ENCODE results near the gene OR2V1.
"Not testable (repeated sequence)": the region's sequence is repeated elsewhere in the genome, so short reads cannot be mapped to it uniquely, and the experiment has no call there.

Gene OR2V1

GRCh38 chr5:181160152-181160754, 29.3 kb upstream of the OR2V1 start:
- peak; percentile 63 for DNase-seq (ENCODE audit: low spot score)

DNA sequence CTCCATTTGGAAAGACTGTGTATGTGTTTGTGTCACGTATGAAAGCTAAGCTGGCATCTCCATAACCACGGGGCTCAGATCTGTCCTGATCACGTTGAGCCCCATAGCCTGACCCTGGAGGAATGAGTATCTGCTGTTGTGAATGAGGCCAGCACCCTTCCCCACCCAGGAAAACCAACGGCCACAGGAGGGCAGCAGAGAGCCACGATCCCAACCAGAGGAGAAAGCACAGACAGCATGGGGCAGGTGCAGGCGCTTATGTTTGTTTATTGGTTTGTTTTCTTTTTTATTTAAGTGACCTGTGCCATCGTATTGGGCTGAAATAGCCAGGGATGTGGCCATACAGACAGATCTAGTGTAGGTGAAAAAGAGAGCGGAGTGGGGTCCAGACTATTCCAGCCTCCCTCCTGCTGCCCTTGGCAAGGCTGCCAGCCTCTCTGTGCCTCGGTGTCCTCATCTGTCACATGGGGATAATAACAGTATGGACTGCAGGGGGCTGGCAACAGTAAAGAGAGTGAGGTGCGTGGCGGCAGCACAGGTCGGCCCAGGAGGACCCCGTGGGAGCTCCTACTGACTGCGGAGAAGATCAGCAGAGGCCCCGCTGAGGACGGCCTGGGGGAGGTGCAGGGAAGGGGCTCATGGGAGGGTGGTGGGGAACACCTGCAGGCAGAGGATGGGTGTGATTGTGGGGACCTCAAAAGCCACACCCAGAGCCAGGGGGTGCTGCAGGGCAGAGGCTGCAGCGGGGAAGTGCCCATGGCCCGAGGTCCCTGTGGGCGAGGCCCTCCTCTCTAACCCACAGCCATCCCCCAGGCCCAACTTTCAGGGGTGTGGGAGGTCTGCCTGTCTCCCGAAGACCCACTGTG, 28.6 kb upstream of the OR2V1 start:
- DNase-seq (ENCODE audit: low spot score): peak; percentile 83

GRCh38 chr5:181158869-181159268, 27.9 kb upstream of the OR2V1 start:
- DNase-seq (ENCODE audit: low spot score): no peak

DNA sequence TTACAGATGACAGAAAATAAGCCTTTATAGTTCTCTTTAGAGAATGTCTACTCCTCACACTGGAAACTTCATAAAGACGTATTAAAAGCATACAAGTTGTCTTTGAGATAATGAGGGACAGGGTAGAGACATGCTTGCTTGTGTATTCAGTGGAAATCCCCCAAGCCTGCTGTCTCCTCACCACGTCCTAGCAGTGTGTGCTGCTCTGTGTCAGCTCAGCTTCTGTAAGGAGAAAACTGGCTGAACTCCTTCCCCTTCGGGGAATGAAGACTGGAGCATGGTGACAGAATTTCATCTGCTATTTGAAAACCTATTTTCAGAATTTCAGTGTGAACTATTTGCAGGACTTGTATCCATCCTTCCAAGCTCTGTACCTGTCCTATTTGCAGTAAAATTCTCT, 25.8 kb upstream of the OR2V1 start:
- no peak for DNase-seq (ENCODE audit: low spot score)

GRCh38 chr5:181153814-181154213, 22.8 kb upstream of the OR2V1 start:
- DNase-seq (ENCODE audit: low spot score): no peak

DNA sequence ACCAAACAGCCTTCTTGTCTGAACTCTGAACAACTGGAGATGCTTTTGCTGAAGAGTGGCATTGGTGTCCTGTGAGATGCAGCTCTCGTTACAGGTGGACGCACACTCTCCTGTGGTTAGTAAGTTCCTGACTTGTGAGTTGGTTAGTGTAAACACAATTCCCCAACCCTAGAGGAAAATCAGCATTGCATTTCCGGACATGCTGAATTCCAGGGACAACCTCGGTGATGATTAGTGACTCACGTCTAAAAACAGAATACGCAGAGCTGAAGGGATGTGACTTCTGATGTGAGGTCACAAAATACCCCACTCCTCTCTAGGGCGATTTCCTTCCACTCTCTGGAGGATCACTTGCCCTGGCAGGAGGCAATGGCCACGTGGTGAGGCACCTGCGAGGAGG, 21.4 kb upstream of the OR2V1 start:
- DNase-seq (ENCODE audit: low spot score): no peak

DNA sequence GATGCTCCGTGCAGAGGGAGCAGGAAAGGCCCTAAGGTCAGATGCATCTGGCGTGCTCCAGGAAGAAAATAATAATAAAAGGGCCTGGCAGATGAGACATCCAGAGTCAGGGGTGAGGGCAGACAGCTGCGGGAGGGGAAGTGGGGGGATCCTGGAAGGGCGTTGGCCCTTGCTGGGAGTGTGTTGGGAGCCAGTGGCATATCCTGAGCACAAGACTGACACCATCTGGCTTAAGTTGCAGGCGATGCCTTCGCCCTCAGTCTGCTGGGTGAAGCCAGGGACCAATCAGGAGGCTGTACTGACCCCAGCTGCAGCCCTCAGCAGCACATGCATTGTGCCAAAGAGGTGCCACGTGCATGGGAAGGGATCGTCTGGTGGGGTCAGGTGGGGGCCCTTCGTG, 20.2 kb upstream of the OR2V1 start:
- no peak for DNase-seq (ENCODE audit: low spot score)

GRCh38 chr5:181149806-181150733, 19.1 kb upstream of the OR2V1 start:
- DNase-seq (ENCODE audit: low spot score): no peak

GRCh38 chr5:181149355-181149754, 18.4 kb upstream of the OR2V1 start:
- no peak for DNase-seq (ENCODE audit: low spot score)

GRCh38 chr5:181146927-181147636, 16.1 kb upstream of the OR2V1 start, which contains the start of gene OR2V2:
Gene OR2V2, plus strand, starts transcription at chr5:181147586. Its CDS starts 7,357 bp downstream, at chr5:181154943.
- not testable (repeated sequence) for DNase-seq (ENCODE audit: low spot score)

DNA sequence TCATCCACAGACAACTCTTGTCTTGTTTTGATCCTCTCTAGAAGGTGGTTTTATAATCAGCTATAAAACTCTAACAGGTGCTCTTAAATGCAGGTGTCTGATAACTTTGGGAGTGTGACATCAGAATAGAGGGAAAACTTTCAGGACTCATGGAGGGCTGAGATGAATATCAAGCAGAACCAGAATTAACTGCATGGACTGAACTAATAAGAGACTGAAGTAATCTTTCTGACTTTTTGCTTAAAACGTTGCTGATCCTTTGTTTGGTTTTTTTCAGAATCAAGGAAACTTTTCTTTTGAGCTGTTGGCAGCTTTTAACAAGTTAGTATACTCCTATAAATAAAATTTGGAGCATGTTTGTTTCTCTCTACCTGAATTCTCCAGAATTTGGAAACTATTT, 14.2 kb upstream of the OR2V1 start:
- DNase-seq (ENCODE audit: low spot score): no peak

DNA sequence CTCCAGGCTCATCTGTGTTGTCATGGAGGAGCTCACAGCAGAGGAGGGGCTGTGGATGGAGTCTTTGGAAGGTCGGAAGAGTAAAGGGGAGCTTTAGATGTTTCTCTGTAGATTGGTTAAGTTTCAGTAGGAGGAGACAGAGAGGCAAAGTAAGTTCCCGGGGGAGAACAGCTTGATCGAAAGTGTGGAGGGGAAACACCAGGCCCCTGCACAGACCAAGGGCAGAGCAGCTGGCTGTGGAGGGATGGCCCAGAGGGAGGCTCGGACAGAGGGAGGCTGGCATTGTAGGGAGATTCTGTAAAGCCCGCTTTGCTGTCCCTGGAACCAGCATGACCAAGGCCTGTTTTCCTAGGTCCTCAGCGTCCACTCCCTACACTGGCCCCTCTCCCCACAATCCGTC, 11.1 kb upstream of the OR2V1 start:
- no peak for DNase-seq (ENCODE audit: low spot score)

DNA sequence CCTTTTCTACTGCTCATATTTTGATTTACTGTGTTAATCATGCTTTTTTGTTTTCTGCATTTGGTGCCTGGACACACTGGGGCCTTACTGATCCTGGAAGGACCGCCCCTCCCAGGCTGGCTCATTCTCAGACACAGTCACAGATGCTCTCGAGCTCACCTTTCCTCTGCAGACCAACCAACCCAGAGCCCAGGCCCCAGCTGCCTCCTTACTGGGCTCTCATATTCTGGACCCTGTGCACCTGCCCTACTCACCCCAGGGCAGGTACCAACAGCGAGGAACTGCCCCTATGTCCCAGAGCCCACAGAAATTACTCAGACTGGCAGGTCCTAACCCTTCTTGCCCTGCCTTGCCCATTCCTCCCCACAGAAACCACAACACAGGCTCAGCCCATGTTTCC, 9.8 kb upstream of the OR2V1 start:
- no peak for DNase-seq (ENCODE audit: low spot score)

DNA sequence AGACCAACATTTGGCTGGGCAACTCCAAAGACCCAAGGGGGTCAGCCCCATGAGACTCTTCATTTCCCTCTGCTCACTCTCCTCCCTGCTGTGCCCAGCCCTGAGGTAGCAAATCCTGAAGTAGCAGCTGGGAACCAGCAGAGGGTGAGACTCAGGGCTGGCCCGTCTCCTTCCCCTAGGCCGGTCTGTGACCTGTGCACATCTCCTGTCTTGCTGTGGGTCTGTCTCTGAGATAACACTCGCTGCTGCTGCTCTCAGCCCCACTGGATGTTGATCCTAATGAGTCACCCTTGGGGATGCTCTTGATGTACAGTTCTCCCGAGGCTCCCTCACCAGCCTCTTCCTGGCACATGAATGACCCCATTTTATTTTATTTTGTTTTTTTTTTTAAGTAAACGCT, 7.3 kb upstream of the OR2V1 start:
- DNase-seq (ENCODE audit: low spot score): no peak

- no peak for DNase-seq (ENCODE audit: low spot score)
These were observed 5.5 kb upstream of the OR2V1 start for GRCh38 chr5:181136361-181136955.

DNA sequence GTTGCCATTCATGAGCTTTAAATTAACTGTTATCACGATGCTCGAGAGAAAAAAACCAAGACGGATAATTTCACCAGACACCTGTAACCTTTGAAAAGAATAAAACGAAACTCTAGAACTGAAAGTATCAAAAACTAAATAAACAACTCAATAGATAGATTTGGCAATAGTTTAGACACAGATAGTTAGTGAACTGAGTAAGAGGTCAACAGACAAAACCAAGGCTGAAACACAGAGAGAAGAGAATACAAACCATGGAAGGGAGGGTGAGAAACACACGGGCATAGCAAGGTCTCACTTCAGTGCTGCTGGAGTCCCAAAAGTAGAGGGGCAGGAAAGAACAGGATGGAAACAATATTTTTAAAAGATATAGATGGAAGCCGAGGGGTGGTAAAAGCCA, 3.3 kb upstream of the OR2V1 start:
- DNase-seq (ENCODE audit: low spot score): no peak

DNA sequence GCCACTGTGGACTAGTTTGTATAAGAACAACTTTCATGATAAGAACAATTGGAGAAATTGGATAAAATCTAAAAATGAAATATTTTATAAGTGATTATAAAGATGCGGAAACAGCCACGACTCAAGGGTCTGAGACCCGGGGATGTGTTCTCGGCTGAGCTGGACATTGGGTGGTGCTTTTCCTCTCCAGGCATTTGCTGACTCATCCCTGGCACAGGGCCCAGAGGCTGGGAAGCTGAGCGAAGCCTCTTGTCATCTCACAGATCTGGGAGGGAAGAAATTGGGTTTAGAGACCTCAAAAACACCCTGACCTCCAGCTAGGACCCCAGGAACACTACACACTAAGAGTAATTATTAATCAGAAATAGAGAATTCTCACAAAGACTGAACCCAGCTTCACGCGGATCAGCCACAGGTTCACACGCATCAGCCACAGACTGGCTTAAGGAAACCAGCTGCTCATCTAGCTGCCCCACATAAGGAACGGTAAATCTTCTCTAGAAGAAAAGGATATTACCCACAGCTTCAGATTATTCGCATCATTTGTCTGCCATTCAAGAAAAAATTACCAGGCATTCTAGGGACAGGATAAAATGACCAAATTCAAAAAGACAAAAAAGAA, 2.8 kb upstream of the OR2V1 start:
- peak; percentile 86 for DNase-seq (ENCODE audit: low spot score)

DNA sequence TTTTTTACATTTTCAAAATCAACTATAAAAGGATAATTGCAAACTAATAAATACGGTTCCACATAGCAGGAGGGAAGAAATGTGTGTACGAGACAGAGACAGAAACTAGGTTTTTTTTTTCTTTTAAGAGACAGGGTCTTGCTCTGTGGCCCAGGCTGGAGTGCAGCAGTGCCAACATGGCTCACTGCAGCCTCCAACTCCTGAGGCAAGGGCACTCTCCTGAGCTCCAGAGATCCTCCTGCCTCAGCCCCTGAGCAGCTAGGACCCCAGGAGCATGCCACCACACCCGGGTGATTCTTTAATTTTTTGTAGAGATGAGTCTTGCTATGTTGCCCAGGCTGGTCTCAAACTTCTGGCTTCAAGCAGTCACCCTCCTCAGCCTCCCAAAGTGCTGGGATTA, 2.1 kb upstream of the OR2V1 start:
- no peak for DNase-seq (ENCODE audit: low spot score)

DNA sequence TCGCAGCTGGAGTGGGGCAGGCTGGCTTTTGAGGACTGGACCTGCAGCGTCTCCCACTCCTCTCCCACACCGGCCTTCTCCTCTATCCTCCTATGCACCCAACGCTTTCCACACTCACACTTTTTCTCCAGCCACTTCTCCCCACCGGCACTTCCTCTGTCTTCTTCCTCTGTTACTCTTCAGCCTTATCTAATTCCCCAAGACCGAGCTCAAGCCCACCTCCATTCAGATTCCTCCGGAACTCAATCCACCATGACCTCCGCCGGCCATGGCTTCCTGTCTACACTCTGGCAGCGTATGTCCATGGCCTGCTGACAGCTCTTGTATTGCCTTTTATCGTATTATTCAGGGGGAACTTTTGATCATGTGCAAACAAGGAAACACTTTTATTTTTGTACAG, 545 bp upstream of the OR2V1 start:
- DNase-seq (ENCODE audit: low spot score): no peak

DNA sequence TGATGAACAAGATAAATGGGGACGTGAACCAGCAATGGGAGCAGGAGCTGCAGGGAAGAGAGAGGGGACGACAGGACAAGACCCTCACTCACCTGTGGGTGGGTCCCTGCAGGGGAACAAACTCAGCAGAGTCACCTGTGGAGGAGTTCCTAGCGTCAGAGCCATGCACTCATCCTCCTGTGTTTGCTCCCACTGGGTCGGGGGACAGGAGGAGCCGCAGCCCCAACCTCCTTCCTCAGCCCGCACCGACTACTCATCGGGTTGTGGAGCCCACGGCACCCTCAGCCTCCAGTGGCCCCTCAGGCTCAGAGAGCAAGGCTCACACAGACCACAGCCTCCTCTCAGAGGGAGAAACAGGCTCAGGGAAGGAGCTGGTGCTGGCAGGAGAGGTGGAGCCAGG, 888 bp downstream of the OR2V1 start:
- not testable (repeated sequence) for DNase-seq (ENCODE audit: low spot score)

GRCh38 chr5:181129601-181130000, 1.4 kb downstream of the OR2V1 start:
- DNase-seq (ENCODE audit: low spot score): no peak
